EL (cell line): Measurements from ENCODE around the gene TCP11X2.
A peak's percentile ranks its signal among the peaks of the same experiment; 100 is the strongest.
"Not testable (repeated sequence)": the region's sequence is repeated elsewhere in the genome, so short reads cannot be mapped to it uniquely, and the experiment has no call there.

Source experiments
- DNase-seq: peaks from one replicate; pipeline ENCODE4 v3.0.0-alpha.2; 2016

TCP11X2 gene

DNA sequence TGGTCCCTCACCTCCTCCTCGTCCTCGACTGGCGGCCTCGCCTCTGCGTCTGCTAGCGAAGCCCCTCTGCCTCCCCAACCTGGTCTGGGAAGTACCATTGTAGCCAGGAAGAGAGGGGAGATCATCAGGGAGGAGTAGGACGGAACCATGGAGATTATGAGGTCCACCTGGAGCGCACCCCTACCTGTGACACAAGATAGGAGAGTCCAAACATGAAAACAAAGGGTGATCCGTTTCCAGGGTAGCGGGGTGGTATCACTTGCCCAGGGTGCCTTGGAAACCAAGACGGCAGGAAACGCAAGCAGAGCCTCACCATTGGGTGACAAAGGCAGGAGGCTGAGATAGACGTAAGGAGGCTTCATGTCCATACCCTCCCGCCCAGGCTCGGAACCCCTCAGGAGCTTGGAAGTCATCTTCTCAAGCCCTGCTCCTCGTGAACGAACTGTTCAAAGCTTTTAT, at the start of gene TCP11X2:
Gene TCP11X2 (minus strand): TSS at position 51 of the 459 bp plus-strand sequence.
- DNase-seq: not testable (repeated sequence)

DNA sequence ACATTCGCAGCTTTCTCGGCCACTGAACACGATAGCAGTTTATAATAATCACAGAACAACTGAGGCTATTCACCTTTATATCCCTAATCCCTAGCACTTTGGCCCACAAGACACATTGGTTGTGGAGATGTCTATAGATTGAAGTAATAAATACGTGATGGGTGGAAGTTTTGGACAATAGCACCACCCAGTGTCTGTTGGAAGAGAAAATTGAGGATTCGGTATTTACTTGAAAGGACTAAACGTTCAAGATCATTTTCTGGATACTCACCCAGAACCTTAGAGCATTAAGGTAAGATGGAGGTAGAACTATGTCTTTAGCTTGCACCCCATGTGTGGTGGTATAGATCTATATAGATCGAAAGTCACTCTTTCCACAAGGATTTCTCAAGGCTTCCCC, 45.7 kb upstream of the TCP11X2 start:
- DNase-seq: peak; percentile 19

DNA sequence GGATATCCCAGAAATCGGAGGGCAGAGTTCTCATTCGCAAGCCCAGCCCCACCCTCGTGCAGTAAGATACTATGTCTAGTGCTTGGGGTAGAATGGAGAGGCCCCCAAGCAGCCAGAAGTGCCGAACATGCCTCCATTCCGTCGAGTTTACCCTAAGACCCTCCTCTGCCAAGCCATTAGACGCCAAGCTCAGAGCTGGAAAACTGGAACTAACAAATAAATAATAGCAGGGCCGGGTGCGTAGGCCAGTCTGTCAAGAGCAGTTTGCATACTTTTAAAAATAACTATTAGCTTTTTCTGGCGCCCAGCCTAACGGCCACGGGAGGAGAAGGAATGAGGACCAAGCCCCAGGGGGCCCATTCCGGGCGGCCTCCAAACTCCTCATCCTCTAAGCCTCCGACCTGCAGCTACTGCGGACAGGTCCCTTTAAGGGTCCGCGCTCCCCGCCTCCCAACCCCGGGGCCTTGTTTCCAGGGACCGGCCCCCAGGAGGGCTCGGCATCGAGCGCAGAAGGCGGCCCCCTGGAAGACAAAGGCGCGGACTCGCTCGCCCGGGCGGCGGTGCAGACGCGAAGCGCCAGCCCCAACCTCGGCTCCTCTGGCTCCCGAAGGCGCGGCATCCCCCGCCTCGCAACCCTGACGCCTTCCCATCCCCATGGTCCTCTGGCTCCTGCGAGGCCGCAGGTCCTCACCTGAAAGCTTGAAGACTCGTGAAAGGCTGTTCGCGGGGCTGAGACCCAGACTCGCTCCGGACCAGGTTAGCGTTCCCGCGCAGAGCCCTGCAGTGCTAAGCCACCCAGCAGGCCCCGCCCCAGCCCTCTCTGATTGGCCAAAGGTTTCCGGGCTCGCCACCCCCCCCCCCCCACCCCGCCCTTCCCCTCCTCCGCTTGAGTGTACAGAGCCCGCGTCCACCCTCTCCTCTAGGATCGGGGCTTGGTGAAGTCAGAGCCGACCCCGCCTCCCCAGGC, 44.6 kb upstream of the TCP11X2 start, which contains the start of gene TMSB15A:
Gene TMSB15A (minus strand): TSS at position 765 of the 967 bp plus-strand sequence.
- peak; percentile 48 for DNase-seq

- DNase-seq: no peak
Measured at GRCh38 chrX:102514536-102514935, 42.9 kb upstream of the TCP11X2 start.

- no peak for DNase-seq
Measured at GRCh38 chrX:102498732-102499131, 27.1 kb upstream of the TCP11X2 start.

DNA sequence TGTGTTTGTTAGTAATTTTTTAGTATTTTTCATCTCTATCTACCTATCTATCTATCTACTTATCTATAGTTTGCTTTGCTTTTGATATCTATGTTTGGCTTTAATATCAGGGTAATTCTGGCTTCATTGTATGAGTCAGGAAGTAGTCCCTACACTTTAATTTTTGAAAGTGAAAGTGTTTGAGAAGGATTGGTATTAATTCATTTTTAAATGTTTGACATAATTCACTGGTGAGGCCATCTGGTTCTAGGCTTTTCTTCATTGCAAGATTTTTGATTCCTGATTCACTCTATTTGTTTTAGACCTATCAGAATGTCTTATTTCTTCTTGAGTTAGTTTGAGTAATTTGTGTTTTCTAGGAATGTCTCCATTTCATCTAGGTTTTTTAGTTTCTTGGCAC, 20.2 kb upstream of the TCP11X2 start:
- peak; percentile 1 for DNase-seq

DNA sequence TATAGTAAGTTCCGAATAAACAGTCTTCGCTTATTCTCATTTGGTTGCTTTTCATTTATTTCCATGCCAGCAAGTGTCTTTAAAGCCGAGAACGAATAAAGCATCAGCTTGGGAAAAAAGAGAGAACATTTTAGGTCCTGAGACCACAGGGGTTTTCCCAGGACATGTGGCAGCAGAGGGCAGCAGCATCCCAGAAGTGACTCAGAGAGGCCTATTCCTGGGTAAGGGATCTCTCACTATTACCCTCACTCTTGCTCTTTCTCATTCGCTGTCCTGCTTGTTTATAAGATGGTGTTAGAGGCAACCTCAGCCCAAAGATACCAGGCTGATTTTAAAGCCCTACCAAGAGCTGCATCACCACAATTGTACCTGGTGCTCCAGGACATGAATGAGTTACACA, 7.2 kb upstream of the TCP11X2 start:
- not testable (repeated sequence) for DNase-seq

- not testable (repeated sequence) for DNase-seq
Measured at GRCh38 chrX:102470215-102470614, 1.4 kb downstream of the TCP11X2 start.

DNA sequence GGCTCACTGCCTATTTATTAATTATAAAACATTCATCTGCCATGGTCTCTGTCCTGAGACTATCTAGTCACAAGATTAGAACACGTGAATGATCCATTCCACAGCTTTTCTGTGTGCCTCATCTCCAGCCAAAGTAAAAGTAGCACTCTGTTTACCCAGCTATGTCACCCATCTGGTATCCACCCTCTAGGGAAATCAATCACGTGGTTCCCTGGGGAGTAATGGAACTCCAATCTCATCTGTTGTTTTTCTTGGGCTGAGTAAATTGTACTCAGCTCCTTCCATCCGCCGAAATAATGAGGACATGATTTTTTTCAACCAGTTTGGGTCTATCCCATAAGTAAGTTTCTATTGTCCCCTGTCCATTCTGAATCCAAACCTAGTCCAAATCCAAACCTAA, 13.0 kb downstream of the TCP11X2 start:
- not testable (repeated sequence) for DNase-seq

DNA sequence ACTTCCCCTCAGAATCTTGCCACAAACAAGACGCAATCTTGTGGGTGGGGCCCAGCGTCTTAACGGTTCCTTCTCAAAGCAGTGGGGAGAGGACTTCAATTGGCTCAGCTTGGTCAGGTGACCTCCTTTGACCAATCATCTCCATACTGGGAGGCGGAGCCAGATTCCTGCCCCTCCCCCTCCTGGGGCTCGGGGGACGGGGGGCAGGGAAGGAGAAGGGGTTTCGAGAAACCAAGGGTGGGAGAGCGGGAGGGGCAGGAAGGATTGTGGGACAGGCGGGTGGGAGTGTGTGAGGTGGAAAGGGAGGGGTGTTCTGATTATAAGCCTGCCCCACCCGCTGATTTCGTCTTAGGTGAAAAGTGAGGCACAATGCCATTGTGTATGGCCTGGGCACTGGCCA, 31.7 kb downstream of the TCP11X2 start, which contains the start of gene NXF2B:
Gene NXF2B (minus strand): TSS at position 101 of the 400 bp plus-strand sequence. CDS start 59,972 bp downstream, outside the sequence.
- not testable (repeated sequence) for DNase-seq

- DNase-seq: not testable (repeated sequence)
Measured at GRCh38 chrX:102414493-102414892, 57.1 kb downstream of the TCP11X2 start.
